IPS-NIHi11 (cell line): Measurements from ENCODE around the gene PAPPA2.
A peak's percentile ranks its signal among the peaks of the same experiment; 100 is the strongest.
"Not testable (repeated sequence)": the region's sequence is repeated elsewhere in the genome, so short reads cannot be mapped to it uniquely, and the experiment has no call there.

ENCODE experiments used
- DNase-seq: peaks from one replicate; pipeline ENCODE4 v3.0.0; 2012; ENCODE audit warnings: mixed read lengths, low spot score

The PAPPA2 gene

DNA sequence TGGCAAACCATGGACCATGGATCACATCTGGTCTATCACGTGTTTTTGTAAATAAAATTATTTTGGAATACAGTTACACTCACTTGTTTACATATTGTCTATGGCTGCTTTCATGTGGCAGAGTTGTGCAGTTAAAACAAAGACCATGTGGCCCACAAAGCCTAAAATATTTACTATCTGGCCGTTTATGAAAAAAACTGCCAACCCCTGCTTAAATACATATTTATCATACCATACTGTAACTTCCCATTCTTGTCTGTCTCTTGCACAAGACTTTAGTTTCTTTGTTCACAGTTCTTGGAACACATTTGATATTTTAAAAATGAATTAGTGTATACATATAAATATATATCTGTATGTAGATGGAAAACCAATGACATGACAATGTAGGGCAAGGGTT, 141.5 kb downstream of the PAPPA2 start:
- no peak for DNase-seq

DNA sequence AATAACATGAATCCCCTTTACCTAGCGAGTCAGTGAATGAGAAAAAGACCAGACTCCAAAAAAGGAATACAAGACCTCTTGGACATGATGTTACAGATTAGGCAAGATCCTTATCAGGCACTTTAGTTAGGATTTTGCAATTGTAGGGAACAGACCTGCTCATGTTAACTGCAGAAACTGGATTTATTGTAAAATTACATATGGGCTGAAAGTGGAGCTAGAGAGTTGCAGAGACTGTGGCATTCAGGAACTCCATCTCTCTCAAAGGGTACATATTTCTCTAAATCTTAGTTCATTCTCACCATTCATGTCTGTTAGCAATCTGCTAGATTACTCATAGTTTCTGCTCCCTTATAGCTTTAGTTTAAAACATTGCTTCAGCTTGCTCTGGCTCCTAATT, 142.2 kb downstream of the PAPPA2 start:
- DNase-seq, result no peak

GRCh38 chr1:176609556-176610408, 146.8 kb downstream of the PAPPA2 start:
- no peak for DNase-seq

GRCh38 chr1:176612791-176613190, 149.8 kb downstream of the PAPPA2 start:
- DNase-seq, result no peak

- DNase-seq, result no peak
These were observed 154.9 kb downstream of the PAPPA2 start for GRCh38 chr1:176617881-176618280.

- no peak for DNase-seq
These were observed 156.3 kb downstream of the PAPPA2 start for GRCh38 chr1:176619261-176619660.

- DNase-seq, result no peak
These were observed 162.4 kb downstream of the PAPPA2 start for GRCh38 chr1:176625365-176625764.

DNA sequence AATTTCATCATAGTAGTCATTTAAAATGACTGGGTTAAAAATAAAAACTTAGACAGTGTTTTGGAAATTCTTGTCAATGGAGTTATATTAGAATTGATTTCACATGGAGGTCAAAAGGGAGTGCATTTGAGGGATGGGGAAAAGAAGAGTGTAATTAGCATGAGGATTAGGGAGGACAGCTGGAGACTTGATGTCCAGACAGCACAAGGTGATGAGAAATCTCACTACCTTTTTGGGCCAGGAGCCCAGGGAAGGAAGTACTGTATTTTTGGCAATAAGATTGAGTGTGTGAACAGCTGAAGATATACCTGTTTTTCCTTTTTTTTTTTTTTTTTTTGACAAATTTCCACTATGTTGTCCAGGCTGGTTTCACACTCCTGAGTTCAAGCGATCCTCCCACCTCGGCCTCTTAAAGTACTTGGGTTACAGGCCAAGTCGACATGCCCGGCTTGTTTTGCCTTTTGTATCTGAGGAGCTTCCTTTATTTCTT, 163.6 kb downstream of the PAPPA2 start:
- no peak for DNase-seq

DNA sequence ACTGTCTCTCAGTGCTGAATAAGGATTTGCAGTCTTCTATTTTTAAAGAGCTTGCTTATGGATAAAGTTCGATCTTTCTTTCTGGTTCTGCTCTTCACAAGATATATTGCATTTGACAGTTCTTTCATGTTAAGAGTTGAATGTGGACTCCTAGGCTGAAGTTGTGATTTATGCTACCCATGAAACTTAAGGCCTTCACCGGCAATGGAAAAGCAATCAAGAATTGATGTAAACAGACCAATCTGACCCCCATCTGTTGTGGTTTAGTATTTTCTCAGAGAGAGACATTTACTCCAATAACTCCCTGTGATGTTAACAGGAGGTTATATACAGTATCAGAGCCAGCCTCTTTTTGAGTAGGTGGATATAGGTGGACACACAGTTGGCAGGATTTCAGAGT, 165.8 kb downstream of the PAPPA2 start:
- no peak for DNase-seq

DNA sequence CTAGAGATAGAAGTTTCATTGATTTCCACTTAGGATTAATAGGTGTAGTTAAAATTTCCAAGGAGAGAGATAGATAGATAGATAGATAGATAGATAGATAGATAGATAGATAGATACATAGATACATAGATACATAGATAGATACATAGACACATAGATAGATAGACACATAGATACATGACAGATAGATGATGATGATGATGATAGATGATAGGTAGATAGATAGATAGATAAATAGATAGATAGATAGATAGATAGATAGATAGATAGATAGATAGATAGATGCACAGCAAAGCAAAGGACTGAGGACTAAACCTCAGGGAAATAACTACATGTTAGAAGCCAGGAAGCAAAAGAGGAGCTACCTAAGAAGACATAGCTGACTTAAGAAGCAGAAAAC, 171.8 kb downstream of the PAPPA2 start:
- DNase-seq, result not testable (repeated sequence)

DNA sequence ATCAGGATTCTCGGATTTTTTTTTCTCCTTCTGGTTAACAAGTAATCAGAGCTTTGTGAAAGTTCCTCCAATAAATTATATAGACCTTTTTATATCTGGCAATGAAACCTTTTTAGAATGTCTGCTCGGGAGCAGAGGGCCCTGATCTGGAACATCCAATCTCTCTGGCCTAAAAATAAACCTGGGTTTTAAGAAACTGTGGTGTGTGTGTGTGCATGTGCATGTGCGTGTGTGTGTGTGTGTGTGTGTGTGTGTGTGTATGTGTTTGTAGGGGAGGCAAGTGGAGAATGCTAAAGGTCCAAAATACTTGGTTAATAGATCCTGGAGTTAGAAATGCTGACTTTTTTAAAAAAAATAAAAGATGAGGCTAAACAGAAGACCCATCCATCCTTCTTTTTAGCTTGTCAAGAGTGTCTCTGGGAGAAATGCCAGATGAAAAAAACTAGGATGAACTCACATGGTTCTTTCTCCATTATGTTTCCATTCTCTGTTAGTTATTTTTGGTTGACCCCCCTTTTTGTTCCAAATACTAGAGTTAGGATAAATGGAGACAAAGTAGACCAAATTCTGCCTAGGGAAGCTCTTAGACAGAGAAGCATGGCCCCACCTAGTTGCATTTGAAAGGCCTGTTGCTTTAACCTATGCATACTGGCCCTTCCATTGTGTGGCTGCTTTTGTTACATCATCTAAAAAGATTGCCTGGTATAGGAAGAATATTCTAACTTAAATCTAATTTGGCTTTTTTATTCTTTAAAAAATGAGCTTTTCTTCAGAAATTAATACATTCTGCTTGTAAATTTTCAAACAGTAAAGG, 175.9 kb downstream of the PAPPA2 start:
- DNase-seq, result no peak

DNA sequence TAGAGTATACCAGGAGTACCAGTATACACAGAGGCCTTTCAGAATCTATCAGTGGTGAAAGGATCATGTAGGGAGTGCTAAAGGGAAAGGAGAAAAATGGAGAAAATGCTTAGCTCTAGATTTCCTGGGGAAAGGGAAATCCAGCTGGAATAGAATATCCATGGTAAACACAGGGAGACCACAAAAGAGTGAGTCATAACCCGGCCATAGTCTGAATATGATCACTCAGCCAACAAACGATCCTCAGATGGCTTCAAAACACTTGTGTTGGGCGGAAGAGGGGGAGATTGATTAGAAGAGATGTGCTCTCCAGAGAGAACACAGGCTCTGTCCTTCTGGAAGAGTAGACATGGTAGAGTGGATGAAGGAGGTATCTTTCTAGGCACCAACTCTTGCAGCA, 180.6 kb downstream of the PAPPA2 start:
- no peak for DNase-seq

DNA sequence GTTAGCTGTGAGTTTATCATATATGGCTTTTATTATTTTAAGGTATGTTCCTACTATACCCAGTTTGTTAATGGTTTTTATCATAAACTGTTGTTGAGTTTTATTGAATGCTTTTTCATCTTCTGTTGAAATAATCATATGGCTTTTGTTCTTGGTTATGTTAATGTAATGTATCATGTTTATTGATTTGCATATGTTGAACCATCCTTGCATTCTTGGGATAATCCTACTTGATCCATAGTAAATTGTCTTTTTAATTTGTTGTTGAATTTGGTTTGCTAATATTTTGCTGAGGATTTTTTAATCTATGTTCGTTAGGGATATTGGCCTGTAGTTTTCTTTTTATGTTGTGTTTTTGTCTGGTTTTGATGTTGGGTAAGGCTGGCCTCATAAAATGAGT, 185.6 kb downstream of the PAPPA2 start:
- no peak for DNase-seq

- no peak for DNase-seq
These were observed 193.5 kb downstream of the PAPPA2 start for GRCh38 chr1:176656257-176656995.

DNA sequence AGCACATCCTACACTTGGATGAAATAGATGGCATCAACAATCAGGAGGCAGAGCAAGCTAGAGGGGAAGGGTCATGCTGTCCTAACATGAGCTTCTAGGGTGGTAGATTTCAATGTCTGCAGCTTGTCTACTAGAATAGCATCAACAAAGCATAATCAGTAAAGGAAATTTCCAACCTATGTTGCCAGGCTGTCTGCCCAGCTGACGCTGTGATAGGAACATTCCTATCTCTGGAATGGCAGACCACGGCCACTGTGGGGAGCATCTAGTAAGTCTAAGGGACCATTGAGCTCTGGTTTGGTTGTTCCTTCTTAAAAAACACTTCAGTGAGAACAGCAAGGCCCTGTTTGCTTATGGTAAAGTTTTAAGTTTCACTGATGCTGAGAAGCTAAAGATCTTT, 206.8 kb downstream of the PAPPA2 start:
- no peak for DNase-seq

GRCh38 chr1:176670853-176671252, 207.9 kb downstream of the PAPPA2 start:
- DNase-seq, result no peak

GRCh38 chr1:176682830-176683535, 220.0 kb downstream of the PAPPA2 start:
- no peak for DNase-seq

DNA sequence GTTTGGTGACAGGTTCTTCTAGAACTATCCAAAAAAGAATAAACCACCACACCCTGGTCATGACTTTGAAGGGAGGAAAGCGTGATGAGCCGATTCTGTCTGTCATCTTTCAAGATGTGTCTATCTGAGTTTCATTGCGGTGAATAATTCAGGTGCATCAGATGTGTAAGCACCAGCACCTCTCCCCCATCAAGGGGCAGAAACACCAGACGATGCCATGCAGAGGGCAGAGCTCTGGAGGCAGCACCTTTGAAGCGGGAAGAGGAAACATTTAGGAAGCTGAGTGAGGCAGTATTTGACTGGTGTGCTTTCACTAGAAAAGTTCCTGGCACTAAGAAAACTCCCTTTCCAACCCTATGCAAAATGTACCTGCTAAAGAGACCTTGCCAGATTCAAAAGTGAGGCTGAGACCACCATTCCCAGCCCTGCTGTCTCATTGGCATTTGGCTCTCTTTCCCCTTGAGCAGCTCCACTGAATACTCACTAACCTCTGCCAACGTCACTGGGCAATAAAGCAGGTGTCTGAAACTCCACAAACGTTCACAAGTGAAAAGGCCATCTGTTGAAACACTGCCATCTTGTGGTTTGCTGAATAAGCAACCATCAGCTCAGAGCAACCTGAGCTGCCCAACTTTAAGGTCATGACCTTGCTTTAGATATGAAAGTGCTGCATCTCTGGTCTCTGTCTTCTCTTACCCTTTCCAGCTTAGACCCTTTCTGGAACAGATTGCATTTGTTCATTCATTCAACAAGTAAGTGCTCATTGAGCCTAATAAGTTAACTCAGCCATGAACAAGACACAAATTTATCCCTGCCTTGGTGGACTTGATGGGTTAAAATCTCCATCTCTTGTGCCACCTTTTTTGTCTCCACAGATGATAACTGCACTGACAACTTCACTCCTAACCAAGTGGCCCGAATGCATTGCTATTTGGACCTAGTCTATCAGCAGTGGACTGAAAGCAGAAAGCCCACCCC, 228.6 kb downstream of the PAPPA2 start:
- peak; percentile 67 for DNase-seq

GRCh38 chr1:176692431-176692830, 229.5 kb downstream of the PAPPA2 start:
- no peak for DNase-seq

DNA sequence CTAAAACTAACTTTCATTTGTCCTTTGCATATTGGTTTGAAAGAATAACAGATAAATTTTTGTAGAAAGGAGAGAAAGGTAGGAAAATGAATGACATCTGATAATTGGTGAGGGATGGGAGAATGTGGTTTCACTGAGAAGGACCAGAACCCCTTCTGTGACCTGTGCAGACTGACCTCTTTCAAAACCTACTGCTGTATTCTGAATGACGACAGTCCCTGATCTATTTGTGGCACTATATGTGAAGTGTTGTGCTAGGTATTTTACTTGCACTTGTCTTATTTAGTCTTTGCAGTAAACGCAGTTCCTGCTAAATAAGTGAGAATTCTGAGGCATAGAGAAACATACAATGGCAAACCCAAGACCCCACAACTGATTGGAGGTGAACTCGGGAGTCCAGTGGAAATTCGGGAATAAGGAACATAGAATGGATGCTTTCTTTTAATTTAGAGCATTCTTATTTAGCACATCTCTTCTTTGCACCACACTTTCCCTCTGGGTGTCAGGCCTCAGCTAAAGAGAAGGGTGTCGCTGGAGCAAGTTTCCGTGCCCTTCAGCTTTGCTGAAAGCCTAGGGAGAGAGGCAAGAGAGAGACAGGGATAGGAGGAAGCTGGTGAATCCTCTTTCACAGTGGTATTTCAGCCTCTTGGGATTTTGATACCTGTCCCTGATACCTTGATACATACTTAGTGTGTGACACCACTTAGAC, 230.2 kb downstream of the PAPPA2 start:
- no peak for DNase-seq
